ENCODE measurements around the gene SLC9A3. TPM values are rescaled to one million over a fixed set of nuclear protein-coding genes. Genes with fewer than 3 reads are reported as not detected.

SLC9A3 gene
- total RNA-seq, 2 experiments from 2014 or later = 2.3 to 2.5 TPM

DNA sequence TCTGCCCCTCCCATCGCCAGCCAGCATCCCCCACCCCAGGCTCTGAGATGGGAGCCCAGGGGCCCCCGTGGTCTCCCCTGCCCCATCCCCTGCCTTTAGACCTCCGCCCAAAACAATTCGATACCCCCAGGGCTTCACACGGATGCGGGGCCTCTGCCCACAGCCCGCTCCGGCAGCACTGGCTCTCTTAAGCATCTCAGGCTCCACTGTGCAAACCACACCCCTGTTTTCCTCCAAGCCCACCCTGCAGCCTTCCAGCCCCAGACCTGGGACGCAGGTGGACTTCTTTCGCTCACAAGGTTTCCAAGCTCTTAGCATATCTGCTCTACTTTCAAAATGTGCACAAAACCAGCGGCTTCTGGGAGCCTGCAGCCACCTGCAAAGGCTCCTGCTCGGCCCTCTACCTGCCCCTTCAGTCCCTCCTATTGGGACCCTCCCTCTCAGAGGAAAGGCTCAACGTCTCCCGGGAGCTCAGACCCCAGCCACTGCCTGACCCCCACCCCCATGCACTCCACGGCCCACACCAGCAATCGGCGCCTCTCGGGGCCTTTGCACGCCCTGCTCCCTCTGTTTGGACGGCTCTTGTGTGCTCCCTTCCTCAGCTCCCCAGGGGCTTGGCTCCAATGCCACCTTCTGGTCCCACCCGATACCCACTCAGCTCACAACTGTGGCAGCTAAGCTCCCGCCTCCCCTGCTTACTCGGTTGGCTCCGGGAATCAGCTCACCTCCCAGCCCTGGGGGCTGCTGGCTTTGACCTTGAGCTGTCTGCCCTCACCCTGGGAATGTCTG, 918 bp upstream of the SLC9A3 start:
- no peak for ATAC-seq (ENCODE audit: poor library complexity)
- intact Hi-C loops (cut with DNase I, micrococcal nuclease) = no loop called here
- POLR2A ChIA-PET = no interaction called here
- Mint-ChIP-seq H3K36me3 (ENCODE audit: low read depth) (no peaks in the 10 kb centered on the region), H3K27ac (no peak overlapping the region), H3K27me3 (peaks cover 66% of the 10 kb centered on the region), H3K9me3 (no peaks in the 10 kb centered on the region), H3K4me1 (ENCODE audit: low read depth) (peaks cover 38% of the 10 kb centered on the region), H3K4me3 (no peak overlapping the region)
- no peak overlapping the region for H3K4me3 ChIP-seq (ENCODE audit: low read length)
- peaks cover 0 to 34% of the 10 kb centered on the region in 2 experiments for H3K9me3 ChIP-seq (ENCODE audit: control insufficient read depth in 1 of 2, insufficient read depth in 1 of 2, low read length in 2 of 2)
- H3K27me3 ChIP-seq (ENCODE audit: control insufficient read depth in 1 of 2, insufficient read depth in 2 of 2, low read length in 2 of 2) = peaks cover 51 to 60% of the 10 kb centered on the region in 2 experiments
- CTCF ChIA-PET = no interaction called here
- TF ChIP-seq, protein P1, sequence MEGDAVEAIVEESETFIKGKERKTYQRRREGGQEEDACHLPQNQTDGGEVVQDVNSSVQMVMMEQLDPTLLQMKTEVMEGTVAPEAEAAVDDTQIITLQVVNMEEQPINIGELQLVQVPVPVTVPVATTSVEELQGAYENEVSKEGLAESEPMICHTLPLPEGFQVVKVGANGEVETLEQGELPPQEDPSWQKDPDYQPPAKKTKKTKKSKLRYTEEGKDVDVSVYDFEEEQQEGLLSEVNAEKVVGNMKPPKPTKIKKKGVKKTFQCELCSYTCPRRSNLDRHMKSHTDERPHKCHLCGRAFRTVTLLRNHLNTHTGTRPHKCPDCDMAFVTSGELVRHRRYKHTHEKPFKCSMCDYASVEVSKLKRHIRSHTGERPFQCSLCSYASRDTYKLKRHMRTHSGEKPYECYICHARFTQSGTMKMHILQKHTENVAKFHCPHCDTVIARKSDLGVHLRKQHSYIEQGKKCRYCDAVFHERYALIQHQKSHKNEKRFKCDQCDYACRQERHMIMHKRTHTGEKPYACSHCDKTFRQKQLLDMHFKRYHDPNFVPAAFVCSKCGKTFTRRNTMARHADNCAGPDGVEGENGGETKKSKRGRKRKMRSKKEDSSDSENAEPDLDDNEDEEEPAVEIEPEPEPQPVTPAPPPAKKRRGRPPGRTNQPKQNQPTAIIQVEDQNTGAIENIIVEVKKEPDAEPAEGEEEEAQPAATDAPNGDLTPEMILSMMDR (IDR thresholded peaks at IDR 0.05) = no peak
- DNase-seq = no peak
- H3K36me3 ChIP-seq (ENCODE audit: insufficient read depth, low read length) = no peaks in the 10 kb centered on the region
- peaks cover 30% of the 10 kb centered on the region for H3K4me1 ChIP-seq (ENCODE audit: insufficient read depth, low read length)
- no peak overlapping the region for H3K27ac ChIP-seq (ENCODE audit: low read depth in 1 of 2, low read length in 2 of 2)

DNA sequence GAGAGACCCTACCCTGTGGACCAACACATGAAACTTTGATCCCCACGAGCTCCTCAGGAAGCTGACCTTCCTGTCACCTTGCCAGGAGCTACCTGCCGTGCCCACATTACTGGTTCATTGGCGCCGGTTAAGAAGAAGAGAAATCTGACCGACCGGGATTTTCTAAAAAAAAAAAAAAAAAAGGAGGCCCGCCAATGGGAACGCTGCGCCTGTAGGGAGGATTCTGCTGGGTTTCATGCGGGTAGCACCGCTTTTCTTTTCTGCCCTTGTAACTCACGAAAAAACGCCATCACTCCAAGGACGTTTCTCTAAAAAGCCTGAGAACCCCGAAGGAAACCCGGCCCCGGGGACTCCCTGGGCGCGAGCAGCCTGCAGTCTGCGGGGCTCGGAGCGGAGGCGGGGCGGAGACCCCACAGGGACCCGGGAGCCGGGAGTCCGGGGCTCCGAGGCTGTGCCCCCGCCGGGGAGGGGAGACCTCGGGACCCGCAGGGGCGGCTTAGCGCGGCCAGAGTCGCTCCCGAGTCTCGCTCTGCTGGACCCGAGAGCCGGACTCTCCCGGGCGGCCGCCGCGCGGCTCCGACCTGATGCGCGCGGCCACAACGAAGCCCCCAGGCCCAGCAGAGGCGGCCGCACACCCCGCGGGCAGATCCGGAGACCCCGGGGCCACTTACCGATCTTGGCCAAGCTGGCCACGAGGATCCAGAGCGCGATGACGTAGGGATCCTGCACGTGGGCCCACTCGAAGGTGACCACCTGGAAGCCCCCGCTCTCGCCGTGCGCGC, 617 bp downstream of the SLC9A3 start:
- CTCF ChIA-PET = no interaction called here

DNA sequence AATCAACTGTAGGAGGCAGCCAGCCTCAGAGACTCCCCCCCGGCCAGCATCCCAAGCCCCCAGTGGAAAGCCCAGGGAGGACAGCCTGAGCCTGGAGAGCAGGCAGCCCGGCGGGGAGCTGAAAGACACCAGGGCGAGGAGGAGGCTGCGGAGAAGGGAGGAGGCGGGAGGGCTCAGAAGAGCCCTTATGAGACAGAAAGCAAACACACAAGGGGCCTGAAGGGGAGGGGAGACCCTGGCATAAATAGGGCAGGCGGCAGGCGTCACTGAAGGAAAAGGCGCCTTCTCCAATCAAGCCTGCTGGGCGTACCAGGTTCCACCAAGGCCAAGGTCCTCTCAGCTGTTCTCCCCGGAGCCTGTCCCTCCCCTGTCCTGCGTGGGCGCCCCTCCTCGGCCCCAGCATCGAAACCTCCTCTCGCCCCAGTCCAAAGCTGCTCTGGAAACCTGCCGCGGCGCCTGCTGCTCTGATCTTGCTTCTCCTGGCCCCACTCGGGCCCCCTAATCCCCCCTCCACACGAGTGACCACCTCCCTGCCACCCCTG, 1.3 kb downstream of the SLC9A3 start:
- no peak overlapping the region for H3K4me3 ChIP-seq (ENCODE audit: low read length)
- peaks cover 48 to 57% of the 10 kb centered on the region in 2 experiments for H3K27me3 ChIP-seq (ENCODE audit: control insufficient read depth in 1 of 2, insufficient read depth in 2 of 2, low read length in 2 of 2)
- H3K9me3 ChIP-seq (ENCODE audit: control insufficient read depth in 1 of 2, insufficient read depth in 1 of 2, low read length in 2 of 2) = peaks cover 0 to 34% of the 10 kb centered on the region in 2 experiments
- no peak overlapping the region for H3K27ac ChIP-seq (ENCODE audit: low read depth in 1 of 2, low read length in 2 of 2)
- TF ChIP-seq, protein P1 (IDR thresholded peaks at IDR 0.05) = no peak
- intact Hi-C loops (cut with DNase I, micrococcal nuclease) = no loop called here
- ATAC-seq (ENCODE audit: poor library complexity) (no peak), DNase-seq (no peak)
- H3K4me3 Mint-ChIP-seq = no peak overlapping the region
- no peak overlapping the region for H3K27ac Mint-ChIP-seq
- no peaks in the 10 kb centered on the region for H3K36me3 ChIP-seq (ENCODE audit: insufficient read depth, low read length)
- no peaks in the 10 kb centered on the region for H3K36me3 Mint-ChIP-seq (ENCODE audit: low read depth)
- POLR2A ChIA-PET = no interaction called here
- peaks cover 59% of the 10 kb centered on the region for H3K27me3 Mint-ChIP-seq
- peaks cover 26% of the 10 kb centered on the region for H3K4me1 Mint-ChIP-seq (ENCODE audit: low read depth)
- H3K9me3 Mint-ChIP-seq = no peaks in the 10 kb centered on the region
- CTCF ChIA-PET = no interaction called here
- peaks cover 23% of the 10 kb centered on the region for H3K4me1 ChIP-seq (ENCODE audit: insufficient read depth, low read length)

More for the DNA sequence above, 617 bp downstream of the SLC9A3 start:
- H3K4me1 ChIP-seq (ENCODE audit: insufficient read depth, low read length) = peaks cover 24% of the 10 kb centered on the region
- peaks cover 26% of the 10 kb centered on the region for H3K4me1 Mint-ChIP-seq (ENCODE audit: low read depth)
- peaks cover 0 to 34% of the 10 kb centered on the region in 2 experiments for H3K9me3 ChIP-seq (ENCODE audit: control insufficient read depth in 1 of 2, insufficient read depth in 1 of 2, low read length in 2 of 2)
- intact Hi-C loops (cut with DNase I, micrococcal nuclease) = no loop called here
- DNase-seq = no peak
- POLR2A ChIA-PET = no interaction called here
- H3K27ac Mint-ChIP-seq = no peak overlapping the region
- H3K4me3 ChIP-seq (ENCODE audit: low read length) = no peak overlapping the region
- TF ChIP-seq, protein P1 (IDR thresholded peaks at IDR 0.05) = no peak
- H3K4me3 Mint-ChIP-seq = no peak overlapping the region
- H3K27me3 ChIP-seq (ENCODE audit: control insufficient read depth in 1 of 2, insufficient read depth in 2 of 2, low read length in 2 of 2) = peaks cover 48 to 57% of the 10 kb centered on the region in 2 experiments
- no peak for ATAC-seq (ENCODE audit: poor library complexity)
- H3K27ac ChIP-seq (ENCODE audit: low read depth in 1 of 2, low read length in 2 of 2) = no peak overlapping the region
- no peaks in the 10 kb centered on the region for H3K9me3 Mint-ChIP-seq
- H3K27me3 Mint-ChIP-seq = peaks cover 58% of the 10 kb centered on the region
- no peaks in the 10 kb centered on the region for H3K36me3 Mint-ChIP-seq (ENCODE audit: low read depth)
- H3K36me3 ChIP-seq (ENCODE audit: insufficient read depth, low read length) = no peaks in the 10 kb centered on the region
